ENCODE data around the gene MICU1. TPM values are rescaled to one million over a fixed set of nuclear protein-coding genes. Genes with fewer than 3 reads are reported as not detected.

MICU1 gene
- total RNA-seq, 1 donor from 2014 or later = 28.7 TPM

DNA sequence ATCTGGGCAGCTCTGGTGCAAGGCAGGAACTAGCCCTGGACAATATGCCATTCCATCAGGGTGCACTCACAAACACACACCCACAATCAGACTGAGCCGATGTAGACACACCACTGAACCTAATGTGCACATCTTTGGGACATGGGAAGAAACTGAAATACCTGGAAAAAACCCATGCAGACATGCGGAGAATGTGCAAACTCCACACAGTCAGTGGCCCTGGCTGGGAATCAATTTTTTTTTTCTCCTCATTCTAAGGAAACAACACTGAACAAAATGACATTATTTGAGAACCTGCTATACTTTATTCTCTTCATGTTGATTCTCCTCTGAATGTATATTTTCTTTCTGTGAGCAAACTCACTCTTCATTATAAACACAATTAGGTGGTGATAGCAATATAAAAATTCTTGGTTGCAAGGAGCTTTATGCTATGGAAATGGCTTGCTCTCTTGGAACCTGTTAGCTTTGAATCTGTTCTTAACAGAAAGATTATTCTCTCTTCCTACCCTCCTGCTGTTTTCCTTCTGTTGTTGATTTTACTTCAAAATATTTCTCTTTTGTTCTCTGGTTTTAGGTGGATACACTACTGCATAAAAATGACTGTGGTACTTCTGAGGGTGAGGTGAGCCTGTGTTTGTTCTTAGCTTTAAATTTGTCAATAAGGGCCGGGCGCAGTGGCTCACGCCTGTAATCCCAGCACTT, 33.0 kb upstream of the MICU1 start:
- Histone ChIP-seq H3K27me3 (ENCODE audit: insufficient read depth, low read length) (no peaks in the 10 kb centered on the region), H4K20me1 (ENCODE audit: insufficient read depth, low read length) (no peaks in the 10 kb centered on the region), H3K36me3 (ENCODE audit: insufficient read depth, low read length) (no peaks in the 10 kb centered on the region), H2AFZ (ENCODE audit: low read depth, low read length) (no peak overlapping the region), H3K79me2 (ENCODE audit: insufficient read depth, low read length) (no peaks in the 10 kb centered on the region), H3K4me3 (ENCODE audit: insufficient read depth, low read depth, low read length) (no peak overlapping the region), H3K9me3 (ENCODE audit: insufficient read depth, low read depth, low read length) (no peaks in the 10 kb centered on the region), H3K9ac (ENCODE audit: low read length) (no peak overlapping the region), H3K27ac (ENCODE audit: low read depth, low read length) (no peak overlapping the region), H3K4me1 (ENCODE audit: insufficient read depth, low read length) (no peaks in the 10 kb centered on the region), H3K4me2 (ENCODE audit: low read length) (no peak overlapping the region)
- Mint-ChIP-seq H3K4me3 (ENCODE audit: unreplicated experiment) (no peak overlapping the region), H3K27me3 (ENCODE audit: low read depth, unreplicated experiment) (peaks cover 2% of the 10 kb centered on the region), H3K27ac (ENCODE audit: unreplicated experiment) (no peak overlapping the region), H3K36me3 (ENCODE audit: low read depth, unreplicated experiment) (no peaks in the 10 kb centered on the region), H3K4me1 (ENCODE audit: low read depth, unreplicated experiment) (no peaks in the 10 kb centered on the region), H3K9me3 (ENCODE audit: unreplicated experiment) (no peaks in the 10 kb centered on the region)
- no peak for FAIRE-seq
- no peak for DNase-seq (ENCODE audit: low read depth)
- no peak for TF ChIP-seq EZH2 (IDR thresholded peaks at IDR 0.05; ENCODE audit: insufficient read depth, low read length)
- no peak for TF ChIP-seq CTCF (IDR thresholded peaks at IDR 0.05; ENCODE audit: insufficient read depth, low read depth, low read length)

DNA sequence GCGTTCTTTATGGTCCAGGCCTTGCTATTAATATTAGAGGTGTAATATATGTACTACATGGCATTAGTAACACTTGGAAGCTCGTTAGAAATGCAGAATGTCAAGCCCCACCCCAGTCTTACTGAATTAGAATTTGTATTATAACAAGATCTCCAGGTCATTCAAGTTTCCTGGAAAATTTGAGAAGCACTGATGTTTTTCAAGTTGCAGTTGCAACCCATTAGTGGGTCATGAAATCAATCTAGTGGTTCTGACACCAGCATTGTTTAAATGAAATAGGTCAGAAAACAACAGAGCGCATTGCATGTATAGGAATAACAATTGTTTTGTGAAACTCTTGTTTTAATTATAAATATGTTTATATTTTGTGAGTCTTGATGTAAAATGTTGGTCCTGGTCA, 28.8 kb upstream of the MICU1 start:
- H4K20me1 ChIP-seq (ENCODE audit: insufficient read depth, low read length) = no peaks in the 10 kb centered on the region
- DNase-seq (ENCODE audit: low read depth) = no peak
- Mint-ChIP-seq H3K4me3 (ENCODE audit: unreplicated experiment) (no peak overlapping the region), H3K36me3 (ENCODE audit: low read depth, unreplicated experiment) (no peaks in the 10 kb centered on the region), H3K9me3 (ENCODE audit: unreplicated experiment) (no peaks in the 10 kb centered on the region), H3K27ac (ENCODE audit: unreplicated experiment) (no peak overlapping the region), H3K4me1 (ENCODE audit: low read depth, unreplicated experiment) (no peaks in the 10 kb centered on the region), H3K27me3 (ENCODE audit: low read depth, unreplicated experiment) (peaks cover 2% of the 10 kb centered on the region)
- H3K9me3 ChIP-seq (ENCODE audit: insufficient read depth, low read depth, low read length) = no peaks in the 10 kb centered on the region
- no peak overlapping the region for H3K27ac ChIP-seq (ENCODE audit: low read depth, low read length)
- H3K4me2 ChIP-seq (ENCODE audit: low read length) = no peak overlapping the region
- H3K27me3 ChIP-seq (ENCODE audit: insufficient read depth, low read length) = no peaks in the 10 kb centered on the region
- H3K79me2 ChIP-seq (ENCODE audit: insufficient read depth, low read length) = no peaks in the 10 kb centered on the region
- no peak for FAIRE-seq
- H2AFZ ChIP-seq (ENCODE audit: low read depth, low read length) = no peak overlapping the region
- no peaks in the 10 kb centered on the region for H3K4me1 ChIP-seq (ENCODE audit: insufficient read depth, low read length)
- no peak overlapping the region for H3K9ac ChIP-seq (ENCODE audit: low read length)
- TF ChIP-seq EZH2 (IDR thresholded peaks at IDR 0.05; ENCODE audit: insufficient read depth, low read length) (no peak), CTCF (IDR thresholded peaks at IDR 0.05; ENCODE audit: insufficient read depth, low read depth, low read length) (no peak)
- no peak overlapping the region for H3K4me3 ChIP-seq (ENCODE audit: insufficient read depth, low read depth, low read length)
- no peaks in the 10 kb centered on the region for H3K36me3 ChIP-seq (ENCODE audit: insufficient read depth, low read length)

GRCh38 chr10:72653383-72654096, 27.7 kb upstream of the MICU1 start:
- Histone ChIP-seq H4K20me1 (ENCODE audit: insufficient read depth, low read length) (no peaks in the 10 kb centered on the region), H3K79me2 (ENCODE audit: insufficient read depth, low read length) (no peaks in the 10 kb centered on the region), H3K4me2 (ENCODE audit: low read length) (no peak overlapping the region), H3K9ac (ENCODE audit: low read length) (no peak overlapping the region), H3K4me3 (ENCODE audit: insufficient read depth, low read depth, low read length) (no peak overlapping the region), H3K27me3 (ENCODE audit: insufficient read depth, low read length) (no peaks in the 10 kb centered on the region), H3K4me1 (ENCODE audit: insufficient read depth, low read length) (no peaks in the 10 kb centered on the region), H3K9me3 (ENCODE audit: insufficient read depth, low read depth, low read length) (no peaks in the 10 kb centered on the region), H2AFZ (ENCODE audit: low read depth, low read length) (no peak overlapping the region), H3K36me3 (ENCODE audit: insufficient read depth, low read length) (no peaks in the 10 kb centered on the region), H3K27ac (ENCODE audit: low read depth, low read length) (no peak overlapping the region)
- TF ChIP-seq CTCF (IDR thresholded peaks at IDR 0.05; ENCODE audit: insufficient read depth, low read depth, low read length) (no peak), EZH2 (IDR thresholded peaks at IDR 0.05; ENCODE audit: insufficient read depth, low read length) (no peak)
- Mint-ChIP-seq H3K4me1 (ENCODE audit: low read depth, unreplicated experiment) (no peaks in the 10 kb centered on the region), H3K27ac (ENCODE audit: unreplicated experiment) (no peak overlapping the region), H3K9me3 (ENCODE audit: unreplicated experiment) (no peaks in the 10 kb centered on the region), H3K27me3 (ENCODE audit: low read depth, unreplicated experiment) (peaks cover 2% of the 10 kb centered on the region), H3K4me3 (ENCODE audit: unreplicated experiment) (no peak overlapping the region), H3K36me3 (ENCODE audit: low read depth, unreplicated experiment) (no peaks in the 10 kb centered on the region)
- FAIRE-seq (no peak), DNase-seq (ENCODE audit: low read depth) (peak; percentile 4)

All from astrocyte (in vitro differentiated cells and primary cell).